WTC11 (cell line): ENCODE data around the gene ANO2. TPM values are rescaled to one million over a fixed set of nuclear protein-coding genes. Genes with fewer than 3 reads are reported as not detected.

Experiments used
- ATAC-seq: fragments of 200-7000 bp; cut with Tn5 transposase; 2 replicates; pipeline ENCODE4 v1.10.0; 2021; ENCODE audit warnings: mild to moderate bottlenecking, moderate library complexity
- CTCF ChIA-PET: fragments of 300-600 bp; sonication (Branson Sonifier 250); formaldehyde crosslinking; loops from one replicate; lab custom pipeline; 2021; ENCODE audit warnings: antibody characterized with exemption; lab: Charles Lee
- POLR2A ChIA-PET: fragments of 350-600 bp; sonication (Branson Sonifier 250); formaldehyde crosslinking; loops from one replicate; lab custom pipeline; 2021; ENCODE audit warnings: antibody characterized with exemption; lab: Charles Lee
- DNase-seq: peaks from one replicate; pipeline ENCODE4 v3.0.0; 2021; ENCODE audit warnings: low spot score
- H3K27ac Mint-ChIP-seq: 2 replicates; pipeline ENCODE4 v1.8.0; 2021; ENCODE audit warnings: mixed read lengths
- H3K27me3 Mint-ChIP-seq: 2 replicates; pipeline ENCODE4 v1.8.0; 2021; ENCODE audit warnings: low read depth, mild to moderate bottlenecking, moderate library complexity, mixed read lengths
- H3K36me3 Mint-ChIP-seq: 2 replicates; pipeline ENCODE4 v1.8.0; 2021; ENCODE audit warnings: mixed read lengths
- H3K4me1 Mint-ChIP-seq: 2 replicates; pipeline ENCODE4 v1.8.0; 2022; ENCODE audit warnings: mixed read lengths
- H3K4me3 Mint-ChIP-seq: 2 replicates; pipeline ENCODE4 v1.8.0; 2021; ENCODE audit warnings: mild to moderate bottlenecking, moderate library complexity, mixed read lengths
- H3K9me3 Mint-ChIP-seq: 2 replicates; pipeline ENCODE4 v1.8.0; 2021; ENCODE audit warnings: mixed read lengths
- ATF2 ChIP-seq: sonication (generic); formaldehyde crosslinking; IDR thresholded peaks from 2 replicates; pipeline ENCODE4 v1.8.1; 2022; ENCODE audit warnings: low read depth, missing genetic modification reagents, borderline replicate concordance
- CBFB ChIP-seq: sonication (generic); formaldehyde crosslinking; IDR thresholded peaks from 2 replicates; pipeline ENCODE4 v1.8.1; 2022; ENCODE audit warnings: mild to moderate bottlenecking, low read depth, missing genetic modification reagents
- CREB1 ChIP-seq: sonication (generic); formaldehyde crosslinking; IDR thresholded peaks from 2 replicates; pipeline ENCODE4 v1.8.0; 2023; ENCODE audit warnings: mild to moderate bottlenecking, missing genetic modification reagents
- CTCF ChIP-seq: fragments of 200-600 bp; IDR thresholded peaks from 2 replicates; pipeline ENCODE4 v1.8.0; 2022; ENCODE audit warnings: antibody characterized with exemption
- EMX1 ChIP-seq: fragments of 250-450 bp; sonication (Bioruptor Pico); IDR thresholded peaks from 2 replicates; pipeline ENCODE4 v1.8.0; 2021; ENCODE audit warnings: mild to moderate bottlenecking
- ETV6 ChIP-seq: sonication (generic); formaldehyde crosslinking; IDR thresholded peaks from 2 replicates; pipeline ENCODE4 v1.8.1; 2022; ENCODE audit warnings: mild to moderate bottlenecking, missing genetic modification reagents
- FOXJ3 ChIP-seq: sonication (generic); formaldehyde crosslinking; IDR thresholded peaks from 2 replicates; pipeline ENCODE4 v1.9.0; 2021; ENCODE audit warnings: missing genetic modification reagents, mild to moderate bottlenecking, borderline replicate concordance
- FOXK1 ChIP-seq: sonication (generic); formaldehyde crosslinking; IDR thresholded peaks from 2 replicates; pipeline ENCODE4 v1.8.0; 2022; ENCODE audit warnings: mild to moderate bottlenecking, moderate library complexity, missing genetic modification reagents
- FOXP4 ChIP-seq: sonication (generic); formaldehyde crosslinking; IDR thresholded peaks from 2 replicates; pipeline ENCODE4 v1.8.0; 2022; ENCODE audit warnings: mild to moderate bottlenecking, missing genetic modification reagents
- IRF2 ChIP-seq: sonication (generic); formaldehyde crosslinking; IDR thresholded peaks from 2 replicates; pipeline ENCODE4 v1.8.0; 2022; ENCODE audit warnings: low read depth, missing genetic modification reagents, borderline replicate concordance
- JUN ChIP-seq: sonication (generic); formaldehyde crosslinking; IDR thresholded peaks from 2 replicates; pipeline ENCODE4 v1.8.0; 2023; ENCODE audit warnings: mild to moderate bottlenecking, missing genetic modification reagents
- MXD4 ChIP-seq: fragments of 250-450 bp; sonication (Bioruptor Pico); IDR thresholded peaks from 2 replicates; pipeline ENCODE4 v1.8.0; 2021; ENCODE audit warnings: mild to moderate bottlenecking, moderate library complexity, borderline replicate concordance
- NFE2L1 ChIP-seq: sonication (generic); formaldehyde crosslinking; IDR thresholded peaks from 2 replicates; pipeline ENCODE4 v1.8.1; 2023; ENCODE audit warnings: missing genetic modification reagents
- NR3C1 ChIP-seq: sonication (generic); formaldehyde crosslinking; conservative IDR thresholded peaks from 2 replicates; pipeline ENCODE4 v1.8.1; 2023; ENCODE audit warnings: low read depth, mild to moderate bottlenecking, missing genetic modification reagents
- PRRX2 ChIP-seq: fragments of 250-450 bp; sonication (Bioruptor Pico); IDR thresholded peaks from 2 replicates; pipeline ENCODE4 v1.8.0; 2021; ENCODE audit warnings: mild to moderate bottlenecking
- SMAD3 ChIP-seq: sonication (generic); formaldehyde crosslinking; IDR thresholded peaks from 2 replicates; pipeline ENCODE4 v1.8.0; 2022; ENCODE audit warnings: missing genetic modification reagents, mild to moderate bottlenecking, borderline replicate concordance
- TCF7 ChIP-seq: sonication (generic); formaldehyde crosslinking; IDR thresholded peaks from 2 replicates; pipeline ENCODE4 v1.8.0; 2022; ENCODE audit warnings: mild to moderate bottlenecking, low read depth, missing genetic modification reagents, moderate library complexity
- ZBTB21 ChIP-seq: sonication (generic); formaldehyde crosslinking; IDR thresholded peaks from 2 replicates; pipeline ENCODE4 v1.8.1; 2023; ENCODE audit warnings: mild to moderate bottlenecking, missing genetic modification reagents, borderline replicate concordance
- ZBTB43 ChIP-seq: sonication (generic); formaldehyde crosslinking; IDR thresholded peaks from 2 replicates; pipeline ENCODE4 v1.8.1; 2023; ENCODE audit warnings: mild to moderate bottlenecking, missing genetic modification reagents
- ZNF232 ChIP-seq: sonication (generic); formaldehyde crosslinking; IDR thresholded peaks from 2 replicates; pipeline ENCODE4 v1.8.0; 2022; ENCODE audit warnings: mild to moderate bottlenecking, missing genetic modification reagents
- ZNF416 ChIP-seq: fragments of 250-450 bp; sonication (Bioruptor Pico); IDR thresholded peaks from 2 replicates; pipeline ENCODE4 v1.9.0; 2021; ENCODE audit warnings: mild to moderate bottlenecking, inconsistent platforms
- ZNF671 ChIP-seq: fragments of 250-450 bp; sonication (Bioruptor Pico); IDR thresholded peaks from 2 replicates; pipeline ENCODE4 v1.8.0; 2021; ENCODE audit warnings: mild to moderate bottlenecking
- total RNA-seq: library from RNA; stranded (reverse); gene quantifications from 3 replicates; pipeline ENCODE4 v1.2.3, GENCODE V29; 2021
- TF ChIP-seq, protein P1 (sequence below): fragments of 250-450 bp; sonication (Bioruptor Pico); IDR thresholded peaks from 2 replicates; pipeline ENCODE4 v1.9.0; 2021; ENCODE audit warnings: mild to moderate bottlenecking
- TF ChIP-seq, protein P2 (sequence below): sonication (generic); formaldehyde crosslinking; IDR thresholded peaks from 2 replicates; pipeline ENCODE4 v1.8.1; 2022; ENCODE audit warnings: low read depth, mild to moderate bottlenecking, moderate library complexity, missing genetic modification reagents, borderline replicate concordance
- TF ChIP-seq, protein P3 (sequence below): fragments of 250-450 bp; sonication (Bioruptor Pico); IDR thresholded peaks from 2 replicates; pipeline ENCODE4 v1.8.0; 2021; ENCODE audit warnings: mild to moderate bottlenecking
- TF ChIP-seq, protein P4 (sequence below): sonication (generic); formaldehyde crosslinking; IDR thresholded peaks from 2 replicates; pipeline ENCODE4 v1.8.0; 2022; ENCODE audit warnings: mild to moderate bottlenecking, missing genetic modification reagents

The ANO2 gene
- total RNA-seq, 1 experiment from 2014 or later, result 2.8 TPM

- H3K9me3 Mint-ChIP-seq, result no peaks in the 10 kb centered on the region
- H3K27ac Mint-ChIP-seq, result no peak overlapping the region
- no peaks in the 10 kb centered on the region for H3K36me3 Mint-ChIP-seq
- no peaks in the 10 kb centered on the region for H3K4me1 Mint-ChIP-seq
- TF ChIP-seq, protein P1, sequence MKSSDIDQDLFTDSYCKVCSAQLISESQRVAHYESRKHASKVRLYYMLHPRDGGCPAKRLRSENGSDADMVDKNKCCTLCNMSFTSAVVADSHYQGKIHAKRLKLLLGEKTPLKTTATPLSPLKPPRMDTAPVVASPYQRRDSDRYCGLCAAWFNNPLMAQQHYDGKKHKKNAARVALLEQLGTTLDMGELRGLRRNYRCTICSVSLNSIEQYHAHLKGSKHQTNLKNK (CRISPR knock-in tag), result no peak
- TF ChIP-seq SMAD3 (CRISPR knock-in tag), result no peak
- TF ChIP-seq ZBTB43 (CRISPR knock-in tag), result no peak
- TF ChIP-seq CTCF, result no peak
- TF ChIP-seq JUN (CRISPR knock-in tag), result no peak
- TF ChIP-seq MXD4 (CRISPR knock-in tag), result no peak
- TF ChIP-seq, protein P2, sequence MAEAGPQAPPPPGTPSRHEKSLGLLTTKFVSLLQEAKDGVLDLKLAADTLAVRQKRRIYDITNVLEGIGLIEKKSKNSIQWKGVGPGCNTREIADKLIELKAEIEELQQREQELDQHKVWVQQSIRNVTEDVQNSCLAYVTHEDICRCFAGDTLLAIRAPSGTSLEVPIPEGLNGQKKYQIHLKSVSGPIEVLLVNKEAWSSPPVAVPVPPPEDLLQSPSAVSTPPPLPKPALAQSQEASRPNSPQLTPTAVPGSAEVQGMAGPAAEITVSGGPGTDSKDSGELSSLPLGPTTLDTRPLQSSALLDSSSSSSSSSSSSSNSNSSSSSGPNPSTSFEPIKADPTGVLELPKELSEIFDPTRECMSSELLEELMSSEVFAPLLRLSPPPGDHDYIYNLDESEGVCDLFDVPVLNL (CRISPR knock-in tag), result no peak
- no peak for TF ChIP-seq ATF2 (CRISPR knock-in tag)
- TF ChIP-seq, protein P3, sequence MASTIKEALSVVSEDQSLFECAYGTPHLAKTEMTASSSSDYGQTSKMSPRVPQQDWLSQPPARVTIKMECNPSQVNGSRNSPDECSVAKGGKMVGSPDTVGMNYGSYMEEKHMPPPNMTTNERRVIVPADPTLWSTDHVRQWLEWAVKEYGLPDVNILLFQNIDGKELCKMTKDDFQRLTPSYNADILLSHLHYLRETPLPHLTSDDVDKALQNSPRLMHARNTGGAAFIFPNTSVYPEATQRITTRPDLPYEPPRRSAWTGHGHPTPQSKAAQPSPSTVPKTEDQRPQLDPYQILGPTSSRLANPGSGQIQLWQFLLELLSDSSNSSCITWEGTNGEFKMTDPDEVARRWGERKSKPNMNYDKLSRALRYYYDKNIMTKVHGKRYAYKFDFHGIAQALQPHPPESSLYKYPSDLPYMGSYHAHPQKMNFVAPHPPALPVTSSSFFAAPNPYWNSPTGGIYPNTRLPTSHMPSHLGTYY (CRISPR knock-in tag), result no peak
- no peak for TF ChIP-seq NFE2L1 (CRISPR knock-in tag)
- TF ChIP-seq, protein P4, sequence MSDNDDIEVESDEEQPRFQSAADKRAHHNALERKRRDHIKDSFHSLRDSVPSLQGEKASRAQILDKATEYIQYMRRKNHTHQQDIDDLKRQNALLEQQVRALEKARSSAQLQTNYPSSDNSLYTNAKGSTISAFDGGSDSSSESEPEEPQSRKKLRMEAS (CRISPR knock-in tag), result no peak
- no peak for TF ChIP-seq FOXP4
- no peak for TF ChIP-seq CREB1 (CRISPR knock-in tag)
- TF ChIP-seq ZNF416 (CRISPR knock-in tag), result no peak
- TF ChIP-seq EMX1 (CRISPR knock-in tag), result no peak
- TF ChIP-seq, all 79 proteins: peak for 0
- CTCF ChIA-PET, result no interaction called here
- Mint-ChIP-seq H3K4me3 (no peak overlapping the region), H3K27me3 (no peaks in the 10 kb centered on the region; the same call in 1 of the 2 replicates)
- ATAC-seq (no peak), DNase-seq (no peak)
- POLR2A ChIA-PET, result no interaction called here
Measured at GRCh38 chr12:5682581-5682980, 262.5 kb downstream of the ANO2 start.

GRCh38 chr12:5678176-5678575 lies 266.9 kb downstream of the ANO2 start:
- Mint-ChIP-seq H3K9me3 (no peaks in the 10 kb centered on the region), H3K4me1 (no peaks in the 10 kb centered on the region), H3K4me3 (no peak overlapping the region), H3K27ac (no peak overlapping the region), H3K27me3 (no peaks in the 10 kb centered on the region; the same call in 1 of the 2 replicates), H3K36me3 (no peaks in the 10 kb centered on the region)
- ATAC-seq (no peak), DNase-seq (no peak)
- POLR2A ChIA-PET, result no interaction called here
- CTCF ChIA-PET, result no interaction called here
- TF ChIP-seq ZBTB21 (CRISPR knock-in tag) (no peak), EMX1 (CRISPR knock-in tag) (no peak), TCF7 (CRISPR knock-in tag) (no peak), PRRX2 (CRISPR knock-in tag) (no peak), FOXJ3 (CRISPR knock-in tag) (no peak), ZNF671 (CRISPR knock-in tag) (no peak), IRF2 (CRISPR knock-in tag) (no peak), CBFB (no peak), FOXK1 (no peak), ZNF232 (CRISPR knock-in tag) (no peak), ETV6 (no peak), NR3C1 (CRISPR knock-in tag) (no peak)
- TF ChIP-seq, protein P3 (CRISPR knock-in tag), result no peak
